ENCODE measurements around the gene INHBB.

Gene INHBB

GRCh38 chr2:120357768-120358167, 11.8 kb downstream of the INHBB start:
- DNase-seq (ENCODE audit: low read depth in 2 of 2) = no peak

GRCh38 chr2:120358734-120359465, 13.0 kb downstream of the INHBB start:
- DNase-seq (ENCODE audit: low read depth in 2 of 2) = no peak

- no peak for DNase-seq (ENCODE audit: low read depth in 2 of 2)
Measured at GRCh38 chr2:120360307-120360855, 14.4 kb downstream of the INHBB start.

- DNase-seq (ENCODE audit: low read depth in 2 of 2) = no peak
Measured at GRCh38 chr2:120362926-120363325, 17.0 kb downstream of the INHBB start.

- no peak for DNase-seq (ENCODE audit: low read depth in 2 of 2)
Measured at GRCh38 chr2:120365236-120365793, 19.4 kb downstream of the INHBB start.

GRCh38 chr2:120366698-120367097, 20.8 kb downstream of the INHBB start:
- no peak for DNase-seq (ENCODE audit: low read depth in 2 of 2)

- no peak for DNase-seq (ENCODE audit: low read depth in 2 of 2)
Measured at GRCh38 chr2:120367221-120367620, 21.3 kb downstream of the INHBB start.

GRCh38 chr2:120367649-120368048, 21.7 kb downstream of the INHBB start:
- DNase-seq (ENCODE audit: low read depth in 2 of 2) = no peak

GRCh38 chr2:120368086-120368485, 22.1 kb downstream of the INHBB start:
- DNase-seq (ENCODE audit: low read depth in 2 of 2) = no peak

- no peak for DNase-seq (ENCODE audit: low read depth in 2 of 2)
Measured at GRCh38 chr2:120369250-120369649, 23.3 kb downstream of the INHBB start.

GRCh38 chr2:120371969-120372625, 26.2 kb downstream of the INHBB start:
- DNase-seq (ENCODE audit: low read depth in 2 of 2) = no peak

- no peak for DNase-seq (ENCODE audit: low read depth in 2 of 2)
Measured at GRCh38 chr2:120372816-120373215, 26.9 kb downstream of the INHBB start.

- DNase-seq (ENCODE audit: low read depth in 2 of 2) = no peak
Measured at GRCh38 chr2:120373424-120373823, 27.5 kb downstream of the INHBB start.

GRCh38 chr2:120374821-120375220, 28.9 kb downstream of the INHBB start:
- DNase-seq (ENCODE audit: low read depth in 2 of 2) = no peak

- no peak for DNase-seq (ENCODE audit: low read depth in 2 of 2)
Measured at GRCh38 chr2:120375251-120376020, 29.5 kb downstream of the INHBB start.

GRCh38 chr2:120376101-120376500, 30.2 kb downstream of the INHBB start:
- no peak for DNase-seq (ENCODE audit: low read depth in 2 of 2)

- no peak for DNase-seq (ENCODE audit: low read depth in 2 of 2)
Measured at GRCh38 chr2:120376679-120377640, 31.0 kb downstream of the INHBB start.

GRCh38 chr2:120378605-120379004, 32.7 kb downstream of the INHBB start:
- DNase-seq (ENCODE audit: low read depth in 2 of 2) = no peak

GRCh38 chr2:120379916-120380893, 34.3 kb downstream of the INHBB start:
- DNase-seq (ENCODE audit: low read depth in 2 of 2) = no peak

GRCh38 chr2:120381192-120381591, 35.3 kb downstream of the INHBB start:
- no peak for DNase-seq (ENCODE audit: low read depth in 2 of 2)

All from stimulated activated CD8-positive, alpha-beta memory T cell treated with anti-CD3 and anti-CD28 coated beads, Interleukin-2, amount 100 ng/mL, for 1 hour (primary cell).